HG02938 (cell line): ENCODE results near the gene IFNA7.
"Not testable (repeated sequence)": the region's sequence is repeated elsewhere in the genome, so short reads cannot be mapped to it uniquely, and the experiment has no call there.

Experiments used
- ATAC-seq: cut with Tn5 transposase; IDR thresholded peaks from one replicate; pipeline ENCODE4 v1.9.1; 2021; ENCODE audit warnings: mild to moderate bottlenecking, moderate library complexity; ENCODE audit not compliant: unreplicated experiment

IFNA7 gene

GRCh38 chr9:21202105-21202504, at the start of gene IFNA7:
TSS of gene IFNA7 (minus strand) at chr9:21202205. CDS start at chr9:21202165, 40 bp downstream.
- not testable (repeated sequence) for ATAC-seq

GRCh38 chr9:21251638-21252037, 49.6 kb upstream of the IFNA7 start:
- no peak for ATAC-seq

DNA sequence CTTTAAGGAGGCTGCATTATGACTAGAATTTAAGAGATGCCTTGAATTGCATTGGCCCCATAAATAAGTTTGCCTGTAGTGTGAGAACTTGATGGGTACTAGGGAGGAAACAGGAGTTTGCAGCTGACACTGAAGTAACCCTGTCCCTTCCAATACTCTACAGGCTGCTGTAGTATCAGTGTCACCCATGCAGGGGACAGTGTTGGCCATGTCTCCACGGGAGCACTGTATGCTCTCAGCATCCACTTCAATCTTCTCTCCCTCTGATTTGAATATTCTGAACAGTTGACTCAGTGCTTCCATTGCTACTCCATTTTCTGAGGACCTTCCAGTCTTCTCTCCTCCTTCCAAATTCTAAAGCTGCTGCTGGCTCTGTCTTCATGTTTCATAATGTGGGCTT, 49.2 kb upstream of the IFNA7 start:
- ATAC-seq = no peak

DNA sequence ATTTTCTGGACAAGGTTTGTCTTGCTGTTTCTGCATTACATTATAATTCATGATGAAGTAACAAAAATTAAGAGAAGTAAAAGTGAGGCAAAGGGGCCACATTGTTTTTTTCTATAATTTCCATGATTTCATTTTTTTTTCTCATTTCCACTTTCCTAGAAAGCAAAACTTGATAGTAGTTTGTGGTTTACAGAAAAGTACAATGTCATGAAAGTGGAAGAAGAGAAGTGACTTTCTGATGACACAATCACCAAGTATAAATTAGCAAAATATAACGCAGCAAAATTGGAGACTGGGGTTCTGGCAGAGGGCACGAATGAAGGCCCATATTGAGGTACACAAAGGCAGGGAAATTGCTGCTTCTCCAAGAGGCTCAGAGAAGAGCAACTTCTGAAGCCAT, 42.8 kb upstream of the IFNA7 start:
- no peak for ATAC-seq

GRCh38 chr9:21239911-21240310, 37.9 kb upstream of the IFNA7 start, which contains the start of gene IFNA14:
TSS of gene IFNA14 (minus strand) at chr9:21240005. CDS start at chr9:21239935, 70 bp downstream.
- no peak for ATAC-seq

DNA sequence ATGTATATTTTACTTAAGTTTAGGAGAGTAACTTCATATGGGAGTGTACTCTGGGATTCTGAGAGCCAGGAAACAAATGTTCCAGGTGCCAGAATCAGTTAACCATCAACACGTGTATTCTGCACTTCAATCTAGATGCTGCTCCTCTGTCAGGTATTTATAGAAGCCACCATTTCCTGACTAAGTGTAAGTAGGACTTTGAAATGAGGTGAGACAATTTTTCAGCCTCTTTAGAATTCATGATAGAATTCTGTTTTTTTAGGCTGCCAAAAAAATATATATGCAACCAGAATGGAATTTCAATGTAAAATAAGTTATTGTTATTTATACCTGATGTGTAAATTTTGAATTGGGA, 34.3 kb upstream of the IFNA7 start:
- not testable (repeated sequence) for ATAC-seq

DNA sequence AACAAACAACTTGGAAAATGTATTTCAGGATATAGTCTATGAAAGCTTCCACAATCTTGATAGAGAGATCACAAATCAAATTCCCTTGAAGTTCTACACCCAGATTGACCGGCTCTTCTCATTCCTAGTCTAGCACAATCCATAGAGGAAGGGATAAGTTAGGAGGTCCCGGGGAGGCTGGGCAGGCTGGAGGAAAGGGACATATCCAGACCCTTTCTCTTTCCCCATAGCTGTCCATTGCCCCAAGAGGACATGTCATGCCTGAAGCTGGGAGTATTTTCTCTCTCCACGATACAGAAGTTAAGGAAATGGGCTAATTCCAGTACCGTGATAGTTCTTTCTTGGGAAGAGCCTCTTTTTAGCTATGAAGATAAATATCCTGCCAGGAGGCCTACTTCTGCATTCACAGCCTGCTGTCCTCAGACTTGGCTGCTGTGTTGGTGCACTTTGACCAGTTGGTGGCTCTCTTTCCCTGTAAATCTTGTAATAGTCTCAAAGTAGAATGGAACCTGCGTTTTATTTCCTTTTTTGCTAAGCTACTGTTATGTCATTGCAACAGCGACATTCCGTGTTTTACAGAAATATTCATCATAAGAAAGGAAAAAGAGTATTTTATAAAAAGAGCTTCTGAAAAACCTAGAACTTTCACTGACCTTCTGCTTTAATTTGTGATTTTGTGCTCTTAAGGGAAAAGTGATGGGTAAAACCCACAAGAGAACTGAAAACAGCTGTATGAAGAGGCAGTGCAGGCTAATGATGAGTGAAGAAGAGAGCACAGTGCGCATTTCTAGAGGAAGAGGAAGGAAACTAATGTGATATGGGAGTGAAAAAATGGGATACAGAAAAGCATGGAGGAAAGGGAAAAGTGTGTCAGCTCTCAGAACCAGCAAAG, 33.7 kb upstream of the IFNA7 start:
- peak; percentile 86 for ATAC-seq

DNA sequence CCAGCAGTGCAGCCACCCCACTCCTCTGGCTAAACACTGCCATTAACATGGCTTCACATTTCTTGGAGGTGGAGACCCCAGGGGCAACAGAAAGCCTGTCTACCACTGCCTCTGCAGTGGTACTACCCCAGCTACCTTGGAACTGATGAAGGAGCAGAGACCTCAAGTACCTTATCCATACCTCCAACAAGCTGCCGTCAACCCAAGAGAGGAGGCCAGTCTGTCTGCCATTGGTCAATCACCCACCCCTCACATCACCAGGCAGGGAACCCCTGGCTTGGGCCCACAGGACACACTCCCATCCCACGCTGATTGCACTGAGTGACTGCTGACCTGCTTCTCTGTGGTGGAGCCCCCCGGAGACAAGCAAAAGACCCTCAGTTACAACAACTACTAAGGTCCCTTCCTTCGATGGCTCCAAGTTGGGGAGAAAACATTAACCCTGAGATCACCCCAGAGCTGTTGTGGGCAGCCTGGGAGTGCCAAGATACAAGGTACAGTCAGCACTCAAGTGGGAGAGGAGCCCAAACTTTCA, 32.2 kb upstream of the IFNA7 start:
- no peak for ATAC-seq

DNA sequence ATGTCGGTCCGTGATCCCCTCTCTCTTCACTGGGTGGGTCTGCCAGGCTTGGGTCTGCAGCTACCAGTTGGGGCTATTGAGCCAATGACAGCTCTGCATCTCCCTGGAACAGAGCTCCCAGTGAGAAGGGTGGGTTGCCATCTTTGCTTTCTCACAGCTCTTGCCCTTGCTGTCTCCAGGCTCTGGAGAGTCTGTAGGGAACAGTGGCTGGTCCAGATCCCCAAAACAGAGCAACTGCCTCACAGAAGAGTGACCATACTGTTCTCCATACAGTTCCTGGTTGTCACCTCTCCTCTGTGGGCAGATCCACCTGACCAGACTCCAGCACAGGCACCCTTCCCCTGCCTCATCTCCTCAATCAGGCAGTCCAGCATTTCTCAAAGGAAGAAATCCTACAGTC, 31.3 kb upstream of the IFNA7 start:
- ATAC-seq = no peak

GRCh38 chr9:21228122-21228521, 26.1 kb upstream of the IFNA7 start, which contains the start of gene IFNA17:
TSS of gene IFNA17 (minus strand) at chr9:21228222. CDS start at chr9:21228173, 49 bp downstream.
- no peak for ATAC-seq

DNA sequence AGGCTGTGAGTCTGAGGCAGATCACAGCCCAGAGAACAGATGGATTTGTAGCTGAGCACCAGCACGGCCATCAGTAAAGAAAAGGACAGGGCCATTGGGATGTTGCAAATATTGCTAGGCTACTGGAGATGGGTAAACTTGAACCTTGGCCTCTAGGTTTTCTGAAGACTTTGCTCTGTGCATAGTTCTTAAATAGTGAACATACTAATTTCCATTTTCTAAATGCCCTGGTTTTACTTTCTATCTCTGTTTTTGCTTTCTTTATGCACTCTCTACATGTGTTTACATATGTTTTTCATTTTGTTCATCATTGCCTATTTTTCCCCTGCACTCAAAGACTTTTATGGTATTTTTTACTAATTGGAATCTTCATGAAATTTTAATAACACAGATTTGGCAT, 15.2 kb upstream of the IFNA7 start, which contains the start of gene IFNA16:
IFNA16 (minus strand) TSS at position 101 of the 400 bp plus-strand sequence; CDS start at position 95, 6 bp downstream.
- not testable (repeated sequence) for ATAC-seq

DNA sequence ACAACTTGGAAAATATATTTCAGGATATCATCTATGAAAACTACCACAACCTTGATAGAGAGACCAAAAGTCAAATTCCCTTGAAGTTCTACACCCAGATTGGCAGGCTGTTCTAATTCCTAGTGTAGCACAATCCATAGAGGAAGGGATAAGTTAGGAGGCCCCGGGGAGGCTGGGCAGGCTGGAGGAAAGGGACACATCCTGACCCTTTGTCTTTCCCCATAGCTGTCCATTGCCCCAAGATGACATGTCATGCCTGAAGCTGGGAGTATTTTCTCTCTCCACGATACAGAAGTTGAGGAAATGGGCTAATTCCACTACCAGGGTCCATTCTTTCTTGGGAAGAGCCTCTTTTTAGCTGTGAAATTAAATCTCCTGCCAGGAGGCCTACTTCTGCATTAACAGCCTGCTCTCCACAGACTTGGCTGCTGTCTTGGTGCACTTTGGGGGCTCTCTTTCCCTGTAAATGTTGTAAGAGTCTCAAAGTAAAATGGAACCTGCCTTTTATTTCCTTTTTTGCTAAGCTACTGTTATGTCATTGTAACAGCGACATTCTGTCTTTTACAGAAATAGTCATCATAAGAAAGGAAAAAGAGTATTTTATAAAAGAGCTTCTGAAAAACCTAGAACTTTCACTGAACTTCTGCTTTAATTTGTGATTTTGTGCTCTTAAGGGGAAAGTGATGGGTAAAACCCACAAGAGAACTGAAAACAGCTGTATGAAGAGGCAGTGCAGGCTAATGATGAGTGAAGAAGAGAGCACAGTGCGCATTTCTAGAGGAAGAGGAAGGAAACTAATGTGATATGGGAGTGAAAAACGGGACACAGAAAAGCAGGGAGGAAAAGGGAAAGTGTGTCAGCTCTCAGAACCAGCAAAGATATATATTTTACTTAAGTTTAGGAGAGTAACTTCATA, 11.7 kb upstream of the IFNA7 start:
- ATAC-seq = peak; percentile 81

DNA sequence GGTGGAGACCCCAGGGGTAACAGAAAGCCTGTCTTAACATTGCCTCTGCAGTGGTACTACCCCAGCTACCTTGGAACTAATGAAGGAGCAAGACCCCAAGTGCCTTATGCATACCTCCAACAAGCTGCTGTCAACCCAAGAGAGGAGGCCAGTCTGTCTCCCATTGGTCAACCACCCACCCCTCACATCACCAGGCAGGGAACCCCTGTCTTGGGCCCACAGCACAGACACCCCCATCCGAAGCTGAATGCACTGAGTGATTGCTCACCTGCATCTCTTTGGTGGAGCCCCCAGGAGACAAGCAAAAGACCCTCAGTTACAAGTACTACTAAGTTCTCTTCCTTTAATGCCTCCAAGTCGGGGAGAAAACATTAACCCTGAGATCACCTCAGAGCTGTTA, 10.2 kb upstream of the IFNA7 start:
- not testable (repeated sequence) for ATAC-seq

- ATAC-seq = not testable (repeated sequence)
These were observed 8.8 kb upstream of the IFNA7 start for GRCh38 chr9:21210782-21211181.

DNA sequence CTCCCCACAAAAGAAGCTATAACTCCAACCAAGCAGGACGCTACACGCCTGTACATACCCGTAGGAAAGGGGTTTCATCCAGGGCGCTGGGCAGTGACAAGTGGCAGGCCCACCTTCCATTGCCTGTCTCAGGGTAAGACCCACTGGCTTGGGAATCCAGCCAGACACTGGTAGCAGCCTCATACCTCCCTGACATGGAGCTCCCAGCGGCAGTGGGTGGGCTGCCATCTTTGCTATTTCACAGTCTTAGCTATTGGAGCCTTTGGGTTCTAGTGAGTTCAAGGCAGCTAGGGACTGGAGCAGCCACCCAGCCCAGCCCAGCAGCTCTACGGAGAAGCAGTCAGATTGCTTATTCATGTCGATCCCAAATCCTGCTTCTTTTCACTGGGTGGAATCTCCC, 8.3 kb upstream of the IFNA7 start:
- ATAC-seq = no peak

- ATAC-seq = not testable (repeated sequence)
These were observed 5.0 kb upstream of the IFNA7 start, which contains the start of gene IFNA10 for GRCh38 chr9:21207043-21207442. TSS of gene IFNA10 (minus strand) at chr9:21207143. CDS start at chr9:21207097, 46 bp downstream.

- no peak for ATAC-seq
These were observed 3.2 kb upstream of the IFNA7 start for GRCh38 chr9:21205204-21205603.

GRCh38 chr9:21194867-21195776, 6.9 kb downstream of the IFNA7 start:
- ATAC-seq = peak; percentile 96

DNA sequence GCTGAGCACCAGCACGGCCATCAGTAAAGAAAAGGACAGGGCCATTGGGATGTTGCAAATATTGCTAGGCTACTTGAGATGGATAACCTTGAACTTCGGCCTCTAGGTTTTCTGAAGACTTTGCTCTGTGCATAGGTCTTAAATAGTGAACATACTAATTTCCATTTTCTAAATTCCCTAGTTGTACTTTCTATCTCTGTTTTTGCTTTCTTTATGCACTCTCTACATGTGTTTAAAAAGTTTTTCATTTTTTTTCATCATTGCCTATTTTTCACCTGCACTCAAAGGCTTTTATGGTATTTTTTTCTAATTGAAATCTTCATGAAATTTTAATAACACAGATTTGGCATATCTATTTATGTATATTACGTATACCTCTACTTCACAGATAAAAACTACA, 14.5 kb downstream of the IFNA7 start, which contains the start of gene IFNA4:
IFNA4 (minus strand) TSS at position 101 of the 400 bp plus-strand sequence; CDS start at position 45, 56 bp downstream.
- not testable (repeated sequence) for ATAC-seq
